ENCODE results near the gene ENKUR. TPM values are rescaled to one million over a fixed set of nuclear protein-coding genes. Genes with fewer than 3 reads are reported as not detected.
A peak's percentile ranks its signal among the peaks of the same experiment; 100 is the strongest.

The ENKUR gene
- total and polyA plus RNA-seq, 4 donors, result 0.08 to 0.15 (median 0.13) TPM

DNA sequence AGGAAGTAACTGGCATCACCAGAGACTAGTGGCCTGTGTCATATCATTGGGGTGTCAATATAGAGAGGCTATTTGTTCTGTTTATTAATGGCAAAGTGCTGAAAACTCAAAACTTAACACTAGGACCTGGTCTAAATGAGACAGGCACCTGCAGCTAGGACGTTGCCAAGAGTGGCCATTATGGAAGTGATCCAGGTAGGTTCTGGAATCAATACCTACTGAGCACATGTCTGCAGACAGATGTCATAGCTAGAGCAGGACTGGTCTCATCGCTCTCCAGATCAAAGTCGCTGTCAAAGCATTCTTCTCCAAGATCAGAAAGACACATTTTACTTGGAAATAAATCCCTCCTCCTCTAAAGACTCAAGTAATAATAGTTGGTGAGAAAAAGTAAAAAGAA, 40.8 kb upstream of the ENKUR start:
- DNase-seq (ENCODE audit: low spot score), result no peak
- 42% methylated on average over 3 of the region's 3 CpGs for WGBS

DNA sequence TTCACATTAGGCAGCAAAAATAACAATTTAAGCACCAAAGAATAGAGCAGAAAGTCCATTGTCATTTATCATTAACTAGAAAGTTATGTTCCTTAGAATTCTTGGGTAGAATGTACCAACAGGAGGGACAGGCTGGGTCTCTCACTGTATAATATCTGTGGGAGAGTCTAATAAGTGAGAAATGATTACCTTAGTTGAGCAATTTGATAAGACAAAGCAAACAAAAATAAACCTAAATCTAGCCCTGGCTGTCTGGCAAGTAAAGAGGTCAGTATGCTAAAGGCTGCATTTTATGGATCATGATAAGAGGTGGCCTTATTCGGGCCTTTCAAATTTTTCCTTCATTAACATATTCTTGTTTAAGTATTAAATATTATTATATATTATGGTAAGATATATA, 36.1 kb upstream of the ENKUR start:
- TF ChIP-seq RXRA (IDR thresholded peaks at IDR 0.05) (peak in 1 of 2 donors; percentile 9), RAD21 (IDR thresholded peaks at IDR 0.05) (no peak)
- no peak for DNase-seq (ENCODE audit: low spot score)
- Histone ChIP-seq H3K36me3 (ENCODE audit: control insufficient read depth in 4 of 4, insufficient read depth in 3 of 4, low read depth in 1 of 4, low read length in 3 of 4) (no peaks in the 10 kb centered on the region), H3K4me1 (ENCODE audit: control insufficient read depth in 4 of 4, insufficient read depth in 4 of 4, low read length in 3 of 4) (peaks cover 0 to 7% (median 1%) of the 10 kb centered on the region in 4 donors), H3K9me3 (ENCODE audit: control insufficient read depth in 4 of 4, low read length in 3 of 4) (no peaks in the 10 kb centered on the region), H3K4me3 (ENCODE audit: low read depth in 1 of 3, low read length in 3 of 3) (no peak overlapping the region), H3K9ac (ENCODE audit: low read depth in 1 of 2, low read length in 2 of 2) (no peak overlapping the region), H3K27ac (ENCODE audit: low read depth in 1 of 2, low read length in 2 of 2) (no peak overlapping the region), H3K27me3 (ENCODE audit: control insufficient read depth in 4 of 4, insufficient read depth in 4 of 4, low read length in 3 of 4) (no peaks in the 10 kb centered on the region)
- 44% methylated on average over 1 of the region's 1 CpG for WGBS

More for the DNA sequence above, 40.8 kb upstream of the ENKUR start:
- no peak overlapping the region for H3K4me3 ChIP-seq (ENCODE audit: low read depth in 1 of 3, low read length in 3 of 3)
- H3K27ac ChIP-seq (ENCODE audit: low read depth in 1 of 2, low read length in 2 of 2), result peak overlapping the region in 1 of 2 donors; percentile 26
- H3K27me3 ChIP-seq (ENCODE audit: control insufficient read depth in 4 of 4, insufficient read depth in 4 of 4, low read length in 3 of 4), result no peaks in the 10 kb centered on the region
- H3K9ac ChIP-seq (ENCODE audit: low read depth in 1 of 2, low read length in 2 of 2), result no peak overlapping the region
- TF ChIP-seq, protein P1, sequence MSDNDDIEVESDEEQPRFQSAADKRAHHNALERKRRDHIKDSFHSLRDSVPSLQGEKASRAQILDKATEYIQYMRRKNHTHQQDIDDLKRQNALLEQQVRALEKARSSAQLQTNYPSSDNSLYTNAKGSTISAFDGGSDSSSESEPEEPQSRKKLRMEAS (IDR thresholded peaks at IDR 0.05), result peak; percentile 35
- TF ChIP-seq YY1 (IDR thresholded peaks at IDR 0.05), result peak; percentile 46
- TF ChIP-seq, protein P2, sequence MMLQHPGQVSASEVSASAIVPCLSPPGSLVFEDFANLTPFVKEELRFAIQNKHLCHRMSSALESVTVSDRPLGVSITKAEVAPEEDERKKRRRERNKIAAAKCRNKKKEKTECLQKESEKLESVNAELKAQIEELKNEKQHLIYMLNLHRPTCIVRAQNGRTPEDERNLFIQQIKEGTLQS (IDR thresholded peaks at IDR 0.05), result no peak
- peaks cover 1 to 22% (median 4%) of the 10 kb centered on the region in 4 donors for H3K4me1 ChIP-seq (ENCODE audit: control insufficient read depth in 4 of 4, insufficient read depth in 4 of 4, low read length in 3 of 4)
- H3K36me3 ChIP-seq (ENCODE audit: control insufficient read depth in 4 of 4, insufficient read depth in 3 of 4, low read depth in 1 of 4, low read length in 3 of 4), result no peaks in the 10 kb centered on the region
- H3K9me3 ChIP-seq (ENCODE audit: control insufficient read depth in 4 of 4, low read length in 3 of 4), result no peaks in the 10 kb centered on the region

DNA sequence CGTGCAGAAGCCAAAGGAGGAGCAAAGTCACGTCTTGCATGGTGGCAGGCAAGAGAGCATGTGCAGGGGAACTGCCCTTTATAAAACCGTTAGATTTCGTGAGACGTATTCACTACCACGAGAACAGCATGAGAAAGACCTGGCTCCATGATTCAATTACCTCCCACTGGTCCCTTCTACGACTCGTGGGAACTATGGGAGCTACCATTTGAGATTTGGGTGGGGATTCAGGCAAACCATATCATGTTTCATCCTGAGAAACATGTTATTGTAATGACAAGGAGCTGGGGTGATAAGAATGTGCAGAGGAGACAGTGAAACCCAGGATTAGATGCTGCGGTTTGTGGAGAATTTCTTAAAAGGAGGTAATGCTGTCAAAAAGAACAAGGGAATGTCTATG, 34.4 kb upstream of the ENKUR start:
- TF ChIP-seq YY1 (IDR thresholded peaks at IDR 0.05) (no peak), HNF4G (IDR thresholded peaks at IDR 0.05) (no peak), FOXA1 (IDR thresholded peaks at IDR 0.05) (no peak), HNF4A (conservative IDR thresholded peaks at IDR 0.05) (no peak), GABPA (IDR thresholded peaks at IDR 0.05 in 1 of 2, conservative IDR thresholded peaks at IDR 0.05 in 1 of 2) (no peak), EGR1 (IDR thresholded peaks at IDR 0.05; ENCODE audit: low read depth in 2 of 2) (no peak), TAF1 (conservative IDR thresholded peaks at IDR 0.05) (no peak), RXRA (IDR thresholded peaks at IDR 0.05) (no peak), FOXA2 (IDR thresholded peaks at IDR 0.05) (no peak), RAD21 (IDR thresholded peaks at IDR 0.05) (no peak), SP1 (IDR thresholded peaks at IDR 0.05) (no peak), NR2F2 (IDR thresholded peaks at IDR 0.05) (no peak), JUND (IDR thresholded peaks at IDR 0.05) (no peak)
- TF ChIP-seq, protein P1 (IDR thresholded peaks at IDR 0.05), result no peak
- TF ChIP-seq, protein P3, sequence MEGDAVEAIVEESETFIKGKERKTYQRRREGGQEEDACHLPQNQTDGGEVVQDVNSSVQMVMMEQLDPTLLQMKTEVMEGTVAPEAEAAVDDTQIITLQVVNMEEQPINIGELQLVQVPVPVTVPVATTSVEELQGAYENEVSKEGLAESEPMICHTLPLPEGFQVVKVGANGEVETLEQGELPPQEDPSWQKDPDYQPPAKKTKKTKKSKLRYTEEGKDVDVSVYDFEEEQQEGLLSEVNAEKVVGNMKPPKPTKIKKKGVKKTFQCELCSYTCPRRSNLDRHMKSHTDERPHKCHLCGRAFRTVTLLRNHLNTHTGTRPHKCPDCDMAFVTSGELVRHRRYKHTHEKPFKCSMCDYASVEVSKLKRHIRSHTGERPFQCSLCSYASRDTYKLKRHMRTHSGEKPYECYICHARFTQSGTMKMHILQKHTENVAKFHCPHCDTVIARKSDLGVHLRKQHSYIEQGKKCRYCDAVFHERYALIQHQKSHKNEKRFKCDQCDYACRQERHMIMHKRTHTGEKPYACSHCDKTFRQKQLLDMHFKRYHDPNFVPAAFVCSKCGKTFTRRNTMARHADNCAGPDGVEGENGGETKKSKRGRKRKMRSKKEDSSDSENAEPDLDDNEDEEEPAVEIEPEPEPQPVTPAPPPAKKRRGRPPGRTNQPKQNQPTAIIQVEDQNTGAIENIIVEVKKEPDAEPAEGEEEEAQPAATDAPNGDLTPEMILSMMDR (IDR thresholded peaks at IDR 0.05; ENCODE audit: low read depth, low read length, missing input control), result no peak
- TF ChIP-seq, protein P2 (IDR thresholded peaks at IDR 0.05), result no peak
- TF ChIP-seq, protein P4, sequence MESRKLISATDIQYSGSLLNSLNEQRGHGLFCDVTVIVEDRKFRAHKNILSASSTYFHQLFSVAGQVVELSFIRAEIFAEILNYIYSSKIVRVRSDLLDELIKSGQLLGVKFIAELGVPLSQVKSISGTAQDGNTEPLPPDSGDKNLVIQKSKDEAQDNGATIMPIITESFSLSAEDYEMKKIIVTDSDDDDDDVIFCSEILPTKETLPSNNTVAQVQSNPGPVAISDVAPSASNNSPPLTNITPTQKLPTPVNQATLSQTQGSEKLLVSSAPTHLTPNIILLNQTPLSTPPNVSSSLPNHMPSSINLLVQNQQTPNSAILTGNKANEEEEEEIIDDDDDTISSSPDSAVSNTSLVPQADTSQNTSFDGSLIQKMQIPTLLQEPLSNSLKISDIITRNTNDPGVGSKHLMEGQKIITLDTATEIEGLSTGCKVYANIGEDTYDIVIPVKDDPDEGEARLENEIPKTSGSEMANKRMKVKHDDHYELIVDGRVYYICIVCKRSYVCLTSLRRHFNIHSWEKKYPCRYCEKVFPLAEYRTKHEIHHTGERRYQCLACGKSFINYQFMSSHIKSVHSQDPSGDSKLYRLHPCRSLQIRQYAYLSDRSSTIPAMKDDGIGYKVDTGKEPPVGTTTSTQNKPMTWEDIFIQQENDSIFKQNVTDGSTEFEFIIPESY (IDR thresholded peaks at IDR 0.05), result no peak
- TF ChIP-seq, protein P5, sequence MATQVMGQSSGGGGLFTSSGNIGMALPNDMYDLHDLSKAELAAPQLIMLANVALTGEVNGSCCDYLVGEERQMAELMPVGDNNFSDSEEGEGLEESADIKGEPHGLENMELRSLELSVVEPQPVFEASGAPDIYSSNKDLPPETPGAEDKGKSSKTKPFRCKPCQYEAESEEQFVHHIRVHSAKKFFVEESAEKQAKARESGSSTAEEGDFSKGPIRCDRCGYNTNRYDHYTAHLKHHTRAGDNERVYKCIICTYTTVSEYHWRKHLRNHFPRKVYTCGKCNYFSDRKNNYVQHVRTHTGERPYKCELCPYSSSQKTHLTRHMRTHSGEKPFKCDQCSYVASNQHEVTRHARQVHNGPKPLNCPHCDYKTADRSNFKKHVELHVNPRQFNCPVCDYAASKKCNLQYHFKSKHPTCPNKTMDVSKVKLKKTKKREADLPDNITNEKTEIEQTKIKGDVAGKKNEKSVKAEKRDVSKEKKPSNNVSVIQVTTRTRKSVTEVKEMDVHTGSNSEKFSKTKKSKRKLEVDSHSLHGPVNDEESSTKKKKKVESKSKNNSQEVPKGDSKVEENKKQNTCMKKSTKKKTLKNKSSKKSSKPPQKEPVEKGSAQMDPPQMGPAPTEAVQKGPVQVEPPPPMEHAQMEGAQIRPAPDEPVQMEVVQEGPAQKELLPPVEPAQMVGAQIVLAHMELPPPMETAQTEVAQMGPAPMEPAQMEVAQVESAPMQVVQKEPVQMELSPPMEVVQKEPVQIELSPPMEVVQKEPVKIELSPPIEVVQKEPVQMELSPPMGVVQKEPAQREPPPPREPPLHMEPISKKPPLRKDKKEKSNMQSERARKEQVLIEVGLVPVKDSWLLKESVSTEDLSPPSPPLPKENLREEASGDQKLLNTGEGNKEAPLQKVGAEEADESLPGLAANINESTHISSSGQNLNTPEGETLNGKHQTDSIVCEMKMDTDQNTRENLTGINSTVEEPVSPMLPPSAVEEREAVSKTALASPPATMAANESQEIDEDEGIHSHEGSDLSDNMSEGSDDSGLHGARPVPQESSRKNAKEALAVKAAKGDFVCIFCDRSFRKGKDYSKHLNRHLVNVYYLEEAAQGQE (IDR thresholded peaks at IDR 0.05), result no peak
- Histone ChIP-seq H3K9ac (ENCODE audit: low read depth in 1 of 2, low read length in 2 of 2) (no peak overlapping the region), H3K4me3 (ENCODE audit: low read depth in 1 of 3, low read length in 3 of 3) (no peak overlapping the region), H3K27ac (ENCODE audit: low read depth in 1 of 2, low read length in 2 of 2) (no peak overlapping the region), H3K4me1 (ENCODE audit: control insufficient read depth in 4 of 4, insufficient read depth in 4 of 4, low read length in 3 of 4) (peaks cover 0 to 2% (median 0%) of the 10 kb centered on the region in 4 donors), H3K36me3 (ENCODE audit: control insufficient read depth in 4 of 4, insufficient read depth in 3 of 4, low read depth in 1 of 4, low read length in 3 of 4) (no peaks in the 10 kb centered on the region), H3K27me3 (ENCODE audit: control insufficient read depth in 4 of 4, insufficient read depth in 4 of 4, low read length in 3 of 4) (no peaks in the 10 kb centered on the region), H3K9me3 (ENCODE audit: control insufficient read depth in 4 of 4, low read length in 3 of 4) (no peaks in the 10 kb centered on the region)
- no peak for DNase-seq (ENCODE audit: low spot score)
- 94% methylated on average over 9 of the region's 9 CpGs for WGBS

Measured in liver (tissue), 9 donors.